ENCODE measurements around the gene LTB4R.

Gene LTB4R

GRCh38 chr14:24280797-24281460, 30.4 kb upstream of the LTB4R start:
- Histone ChIP-seq H3K4me3 (ENCODE audit: low read depth, low read length) (no peak overlapping the region), H3K9me3 (ENCODE audit: severe bottlenecking) (no peaks in the 10 kb centered on the region), H3K27ac (no peak overlapping the region), H3K27me3 (ENCODE audit: insufficient read depth, low read depth, severe bottlenecking) (no peaks in the 10 kb centered on the region), H3K36me3 (no peaks in the 10 kb centered on the region)
- DNase-seq, result no peak
- TF ChIP-seq, protein P1, sequence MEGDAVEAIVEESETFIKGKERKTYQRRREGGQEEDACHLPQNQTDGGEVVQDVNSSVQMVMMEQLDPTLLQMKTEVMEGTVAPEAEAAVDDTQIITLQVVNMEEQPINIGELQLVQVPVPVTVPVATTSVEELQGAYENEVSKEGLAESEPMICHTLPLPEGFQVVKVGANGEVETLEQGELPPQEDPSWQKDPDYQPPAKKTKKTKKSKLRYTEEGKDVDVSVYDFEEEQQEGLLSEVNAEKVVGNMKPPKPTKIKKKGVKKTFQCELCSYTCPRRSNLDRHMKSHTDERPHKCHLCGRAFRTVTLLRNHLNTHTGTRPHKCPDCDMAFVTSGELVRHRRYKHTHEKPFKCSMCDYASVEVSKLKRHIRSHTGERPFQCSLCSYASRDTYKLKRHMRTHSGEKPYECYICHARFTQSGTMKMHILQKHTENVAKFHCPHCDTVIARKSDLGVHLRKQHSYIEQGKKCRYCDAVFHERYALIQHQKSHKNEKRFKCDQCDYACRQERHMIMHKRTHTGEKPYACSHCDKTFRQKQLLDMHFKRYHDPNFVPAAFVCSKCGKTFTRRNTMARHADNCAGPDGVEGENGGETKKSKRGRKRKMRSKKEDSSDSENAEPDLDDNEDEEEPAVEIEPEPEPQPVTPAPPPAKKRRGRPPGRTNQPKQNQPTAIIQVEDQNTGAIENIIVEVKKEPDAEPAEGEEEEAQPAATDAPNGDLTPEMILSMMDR (IDR thresholded peaks at IDR 0.05; ENCODE audit: low read depth, low read length), result no peak

- no peak overlapping the region for H3K27ac ChIP-seq
- no peak overlapping the region for H3K4me3 ChIP-seq (ENCODE audit: low read depth, low read length)
- TF ChIP-seq, protein P1 (IDR thresholded peaks at IDR 0.05; ENCODE audit: low read depth, low read length), result no peak
- H3K36me3 ChIP-seq, result no peaks in the 10 kb centered on the region
- no peak for DNase-seq
- H3K27me3 ChIP-seq (ENCODE audit: insufficient read depth, low read depth, severe bottlenecking), result no peaks in the 10 kb centered on the region
- no peaks in the 10 kb centered on the region for H3K9me3 ChIP-seq (ENCODE audit: severe bottlenecking)
These were observed 29.7 kb upstream of the LTB4R start for GRCh38 chr14:24281636-24282035.

DNA sequence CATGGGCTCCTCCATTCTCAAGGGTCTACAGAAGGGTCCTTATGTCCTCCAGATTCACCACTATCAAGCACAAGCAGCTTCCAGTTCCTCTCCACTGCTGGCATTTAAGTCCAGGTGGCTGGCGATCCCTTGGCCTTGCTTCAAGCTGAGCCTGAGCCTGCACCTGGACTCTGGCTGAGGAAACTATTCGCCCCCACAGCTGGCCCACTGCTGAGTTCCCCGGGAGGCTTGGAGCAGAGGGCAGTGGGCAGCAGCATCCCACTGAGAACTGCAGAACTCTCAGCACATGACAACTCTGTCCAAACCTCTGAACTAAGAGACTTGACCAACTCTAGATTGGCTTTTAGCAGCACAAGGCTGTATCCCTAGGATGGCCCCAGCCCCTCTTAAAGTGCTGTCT, 28.6 kb upstream of the LTB4R start:
- no peaks in the 10 kb centered on the region for H3K36me3 ChIP-seq
- no peaks in the 10 kb centered on the region for H3K27me3 ChIP-seq (ENCODE audit: insufficient read depth, low read depth, severe bottlenecking)
- H3K27ac ChIP-seq, result no peak overlapping the region
- no peak overlapping the region for H3K4me3 ChIP-seq (ENCODE audit: low read depth, low read length)
- TF ChIP-seq, protein P1 (IDR thresholded peaks at IDR 0.05; ENCODE audit: low read depth, low read length), result no peak
- no peak for DNase-seq
- no peaks in the 10 kb centered on the region for H3K9me3 ChIP-seq (ENCODE audit: severe bottlenecking)

DNA sequence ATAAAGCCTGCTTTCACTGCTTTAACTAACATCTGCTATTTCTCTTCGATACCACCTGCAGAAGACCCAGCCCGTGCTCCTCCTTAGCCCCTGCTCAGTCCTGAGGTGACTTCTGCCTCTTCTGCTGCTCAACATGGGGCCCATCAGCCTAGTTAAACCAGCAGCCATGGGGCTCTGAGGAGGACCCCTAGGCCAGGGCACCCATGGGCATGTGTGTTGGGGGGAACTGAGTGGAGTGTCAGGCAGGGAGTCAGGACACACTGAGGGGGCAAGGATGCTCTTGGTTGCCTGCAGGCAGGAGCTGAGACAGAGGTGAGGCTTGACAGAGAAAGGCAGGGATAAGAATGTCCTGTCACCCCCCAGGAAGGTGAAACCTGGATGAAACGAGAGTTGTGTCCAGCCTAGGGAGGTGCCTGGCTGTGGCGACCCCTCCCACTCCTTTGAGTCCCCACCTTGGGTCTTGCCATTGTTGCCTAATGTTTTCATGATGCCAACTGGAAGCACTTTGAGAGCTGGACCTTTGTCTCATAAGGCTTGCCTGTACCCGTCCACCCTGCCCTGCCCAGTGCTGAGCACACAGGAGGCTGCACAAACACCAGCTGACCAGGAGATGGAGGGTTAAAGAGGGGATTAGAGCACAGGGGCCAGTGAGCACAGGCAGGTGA, 27.4 kb upstream of the LTB4R start:
- TF ChIP-seq, protein P1 (IDR thresholded peaks at IDR 0.05; ENCODE audit: low read depth, low read length), result no peak
- Histone ChIP-seq H3K36me3 (no peaks in the 10 kb centered on the region), H3K4me3 (ENCODE audit: low read depth, low read length) (no peak overlapping the region), H3K9me3 (ENCODE audit: severe bottlenecking) (no peaks in the 10 kb centered on the region), H3K27ac (peak overlapping the region; percentile 43; the same call in 1 of the 2 replicates), H3K27me3 (ENCODE audit: insufficient read depth, low read depth, severe bottlenecking) (no peaks in the 10 kb centered on the region)
- DNase-seq, result peak; percentile 36

- no peaks in the 10 kb centered on the region for H3K27me3 ChIP-seq (ENCODE audit: insufficient read depth, low read depth, severe bottlenecking)
- TF ChIP-seq, protein P1 (IDR thresholded peaks at IDR 0.05; ENCODE audit: low read depth, low read length), result no peak
- DNase-seq, result no peak
- no peaks in the 10 kb centered on the region for H3K9me3 ChIP-seq (ENCODE audit: severe bottlenecking)
- H3K36me3 ChIP-seq, result peaks cover 3% of the 10 kb centered on the region; the same call in 1 of the 2 replicates
- no peak overlapping the region for H3K4me3 ChIP-seq (ENCODE audit: low read depth, low read length)
- no peak overlapping the region for H3K27ac ChIP-seq
These were observed 26.7 kb upstream of the LTB4R start for GRCh38 chr14:24284501-24285035.

Data from WERI-Rb-1 (cell line).